NT2/D1 (cell line): ENCODE measurements around the gene P2RY6.

Source experiments
- SUZ12 ChIP-seq: IDR thresholded peaks from 2 replicates; pipeline ENCODE4 v1.6.1; 2011; ENCODE audit not compliant: insufficient read length, insufficient read depth; ENCODE audit errors: extremely low read depth
- YY1 ChIP-seq: IDR thresholded peaks from 2 replicates; pipeline ENCODE4 v1.6.1; 2011; ENCODE audit not compliant: insufficient read length, insufficient read depth

GRCh38 chr11:73270016-73270854 is 1.9 kb upstream of the P2RY6 start:
- TF ChIP-seq SUZ12 (no peak), YY1 (no peak)
